ENCODE data around the gene CBX5. TPM values are rescaled to one million over a fixed set of nuclear protein-coding genes. Genes with fewer than 3 reads are reported as not detected.

The CBX5 gene
- total and polyA plus RNA-seq, 9 of the 15 experiments (the other 6 are each of a cell fraction or from before 2014, with no cell fraction given), result 32.6 to 102 (median 59.2) TPM

GRCh38 chr12:54259194-54260011 is 20.5 kb downstream of the CBX5 start (continued):
- peak; percentile 88 for TF ChIP-seq PRDM10 (IDR thresholded peaks at IDR 0.05; ENCODE audit: partially characterized antibody)
- TF ChIP-seq IFI16 (CRISPR knock-in tag; IDR thresholded peaks at IDR 0.05), result no peak
- TF ChIP-seq MYC (IDR thresholded peaks at IDR 0.05; ENCODE audit: low read depth, low read length), result peak; percentile 24
- TF ChIP-seq MYC (CRISPR knock-in tag; IDR thresholded peaks at IDR 0.05; ENCODE audit: borderline replicate concordance, low read depth), result no peak
- no peak for TF ChIP-seq SAFB2 (IDR thresholded peaks at IDR 0.05; ENCODE audit: borderline replicate concordance, low read depth, low read length, severe bottlenecking)
- peak; percentile 93 for TF ChIP-seq FOXJ2 (tag; IDR thresholded peaks at IDR 0.05)
- TF ChIP-seq ZEB2 (IDR thresholded peaks at IDR 0.05), result no peak
- peak; percentile 13; the same call in 1 of the 2 replicates for TF ChIP-seq GATAD2A (IDR thresholded peaks at IDR 0.05)
- TF ChIP-seq ZNF224 (CRISPR knock-in tag; IDR thresholded peaks at IDR 0.05), result no peak
- TF ChIP-seq BCL6 (CRISPR knock-in tag; IDR thresholded peaks at IDR 0.05), result no peak
- peak; percentile 66 for TF ChIP-seq CHD2 (IDR thresholded peaks at IDR 0.05; ENCODE audit: low read depth, low read length)
- no peak for TF ChIP-seq NFATC3 (IDR thresholded peaks at IDR 0.05)
- TF ChIP-seq, protein P1, sequence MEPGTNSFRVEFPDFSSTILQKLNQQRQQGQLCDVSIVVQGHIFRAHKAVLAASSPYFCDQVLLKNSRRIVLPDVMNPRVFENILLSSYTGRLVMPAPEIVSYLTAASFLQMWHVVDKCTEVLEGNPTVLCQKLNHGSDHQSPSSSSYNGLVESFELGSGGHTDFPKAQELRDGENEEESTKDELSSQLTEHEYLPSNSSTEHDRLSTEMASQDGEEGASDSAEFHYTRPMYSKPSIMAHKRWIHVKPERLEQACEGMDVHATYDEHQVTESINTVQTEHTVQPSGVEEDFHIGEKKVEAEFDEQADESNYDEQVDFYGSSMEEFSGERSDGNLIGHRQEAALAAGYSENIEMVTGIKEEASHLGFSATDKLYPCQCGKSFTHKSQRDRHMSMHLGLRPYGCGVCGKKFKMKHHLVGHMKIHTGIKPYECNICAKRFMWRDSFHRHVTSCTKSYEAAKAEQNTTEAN (CRISPR knock-in tag; IDR thresholded peaks at IDR 0.05), result no peak
- TF ChIP-seq DACH1 (IDR thresholded peaks at IDR 0.05; ENCODE audit: partially characterized antibody), result peak; percentile 70
- no peak for TF ChIP-seq ZNF695 (CRISPR knock-in tag; IDR thresholded peaks at IDR 0.05)
- TF ChIP-seq HMGXB4 (CRISPR knock-in tag; IDR thresholded peaks at IDR 0.05), result no peak
- peak; percentile 71 for TF ChIP-seq POLR2A (conservative IDR thresholded peaks at IDR 0.05)
- no peak for TF ChIP-seq SRSF9 (IDR thresholded peaks at IDR 0.05; ENCODE audit: borderline replicate concordance, low read depth, low read length)
- TF ChIP-seq ZC3H4 (CRISPR knock-in tag; IDR thresholded peaks at IDR 0.05; ENCODE audit: borderline replicate concordance), result no peak
- TF ChIP-seq XRCC5 (IDR thresholded peaks at IDR 0.05; ENCODE audit: low read depth, low read length), result peak; percentile 69
- TF ChIP-seq ATF1 (CRISPR knock-in tag; IDR thresholded peaks at IDR 0.05), result no peak
- no peak for TF ChIP-seq ATF1 (tag; IDR thresholded peaks at IDR 0.05)
- 0 out of 2 replicates have a peak, but pooled peaks have one; percentile 4 for TF ChIP-seq PKNOX1 (IDR thresholded peaks at IDR 0.05)
